ENCODE data around the gene GALNT17.
"Not testable (repeated sequence)": the region's sequence is repeated elsewhere in the genome, so short reads cannot be mapped to it uniquely, and the experiment has no call there.

GALNT17 gene

GRCh38 chr7:71165708-71166107, 33.8 kb downstream of the GALNT17 start:
- DNase-seq (ENCODE audit: low read depth): no peak

- DNase-seq (ENCODE audit: low read depth): no peak
Observed at GRCh38 chr7:71171476-71171875, 39.5 kb downstream of the GALNT17 start.

- no peak for DNase-seq (ENCODE audit: low read depth)
Observed at GRCh38 chr7:71173955-71174354, 42.0 kb downstream of the GALNT17 start.

- no peak for DNase-seq (ENCODE audit: low read depth)
Observed at GRCh38 chr7:71182438-71182935, 50.5 kb downstream of the GALNT17 start.

- DNase-seq (ENCODE audit: low read depth): no peak
Observed at GRCh38 chr7:71184136-71184535, 52.2 kb downstream of the GALNT17 start.

- no peak for DNase-seq (ENCODE audit: low read depth)
Observed at GRCh38 chr7:71184609-71185008, 52.7 kb downstream of the GALNT17 start.

- no peak for DNase-seq (ENCODE audit: low read depth)
Observed at GRCh38 chr7:71186535-71187057, 54.7 kb downstream of the GALNT17 start.

- no peak for DNase-seq (ENCODE audit: low read depth)
Observed at GRCh38 chr7:71191771-71192170, 59.8 kb downstream of the GALNT17 start.

GRCh38 chr7:71193099-71193810, 61.3 kb downstream of the GALNT17 start:
- no peak for DNase-seq (ENCODE audit: low read depth)

GRCh38 chr7:71198391-71198790, 66.4 kb downstream of the GALNT17 start:
- DNase-seq (ENCODE audit: low read depth): no peak

- DNase-seq (ENCODE audit: low read depth): no peak
Observed at GRCh38 chr7:71198887-71199286, 66.9 kb downstream of the GALNT17 start.

- no peak for DNase-seq (ENCODE audit: low read depth)
Observed at GRCh38 chr7:71206184-71206583, 74.2 kb downstream of the GALNT17 start.

- DNase-seq (ENCODE audit: low read depth): no peak
Observed at GRCh38 chr7:71208881-71209280, 76.9 kb downstream of the GALNT17 start.

- not testable (repeated sequence) for DNase-seq (ENCODE audit: low read depth)
Observed at GRCh38 chr7:71209484-71209883, 77.5 kb downstream of the GALNT17 start.

- DNase-seq (ENCODE audit: low read depth): no peak
Observed at GRCh38 chr7:71210220-71210619, 78.3 kb downstream of the GALNT17 start.

GRCh38 chr7:71212433-71212832, 80.5 kb downstream of the GALNT17 start:
- not testable (repeated sequence) for DNase-seq (ENCODE audit: low read depth)

GRCh38 chr7:71216211-71216610, 84.3 kb downstream of the GALNT17 start:
- DNase-seq (ENCODE audit: low read depth): no peak

- DNase-seq (ENCODE audit: low read depth): no peak
Observed at GRCh38 chr7:71220210-71220695, 88.3 kb downstream of the GALNT17 start.

- no peak for DNase-seq (ENCODE audit: low read depth)
Observed at GRCh38 chr7:71221049-71221448, 89.1 kb downstream of the GALNT17 start.

- DNase-seq (ENCODE audit: low read depth): no peak
Observed at GRCh38 chr7:71221549-71221948, 89.6 kb downstream of the GALNT17 start.

- no peak for DNase-seq (ENCODE audit: low read depth)
Observed at GRCh38 chr7:71227126-71227525, 95.2 kb downstream of the GALNT17 start.

- no peak for DNase-seq (ENCODE audit: low read depth)
Observed at GRCh38 chr7:71229148-71229547, 97.2 kb downstream of the GALNT17 start.

- DNase-seq (ENCODE audit: low read depth): no peak
Observed at GRCh38 chr7:71229699-71230098, 97.8 kb downstream of the GALNT17 start.

- no peak for DNase-seq (ENCODE audit: low read depth)
Observed at GRCh38 chr7:71235253-71235652, 103.3 kb downstream of the GALNT17 start.
